Spleen (tissue), 13 donors: ENCODE data around the gene ZNF79. TPM values are rescaled to one million over a fixed set of nuclear protein-coding genes. Genes with fewer than 3 reads are reported as not detected.

Source experiments
- DNase-seq: peaks from one replicate; pipeline ENCODE4 v3.0.0-alpha.2; 2020
- H3K27ac ChIP-seq, 8 donors: fragments of 200-600 bp; sonication (generic) in 7 of 8; 1 replicate in 4 of 8; 2 replicates in 4 of 8; pipeline versions ENCODE4 v1.5.0 to v1.8.0; 2016 to 2021; ENCODE audit warnings: inconsistent platforms in 4 of 8, mild to moderate bottlenecking in 4 of 8, moderate library complexity in 1 of 8
- H3K27me3 ChIP-seq, 7 donors: fragments of 200-600 bp; sonication (generic) in 6 of 7; replicated peaks in 1 of 7; 1 replicate in 4 of 7; 2 replicates in 3 of 7; pipeline versions ENCODE4 v1.5.0 to v1.8.0; 2016 to 2021; ENCODE audit warnings: inconsistent platforms in 3 of 7, mild to moderate bottlenecking in 1 of 7
- H3K36me3 ChIP-seq, 6 donors: fragments of 200-600 bp; sonication (generic) in 5 of 6; 1 replicate in 4 of 6; 2 replicates in 2 of 6; pipeline versions ENCODE4 v1.5.0 to v1.8.0; 2016 to 2021; ENCODE audit warnings: inconsistent platforms in 2 of 6
- H3K4me1 ChIP-seq, 6 donors: fragments of 200-600 bp; sonication (generic) in 5 of 6; 1 replicate in 3 of 6; 2 replicates in 3 of 6; pipeline versions ENCODE4 v1.5.0 to v1.8.0; 2016 to 2021; ENCODE audit warnings: inconsistent platforms in 3 of 6
- H3K4me3 ChIP-seq, 8 donors: fragments of 200-600 bp; sonication (generic) in 7 of 8; 1 replicate in 4 of 8; 2 replicates in 4 of 8; pipeline versions ENCODE4 v1.5.0 to v1.8.0; 2016 to 2021; ENCODE audit warnings: inconsistent platforms in 4 of 8, mild to moderate bottlenecking in 4 of 8, moderate library complexity in 2 of 8
- H3K9me3 ChIP-seq, 8 donors: fragments of 200-600 bp; sonication (generic) in 7 of 8; 1 replicate in 4 of 8; 2 replicates in 4 of 8; pipeline versions ENCODE4 v1.5.0 to v1.8.0; 2016 to 2021; ENCODE audit warnings: inconsistent platforms in 4 of 8
- POLR2A ChIP-seq, 3 donors: fragments of 450-650 bp; IDR thresholded peaks; one replicate each; pipeline ENCODE4 v1.5.1; 2017; ENCODE audit warnings: antibody characterized with exemption in 3 of 3, mild to moderate bottlenecking in 1 of 3
- POLR2AphosphoS5 ChIP-seq, 3 donors: sonication (generic); formaldehyde crosslinking; IDR thresholded peaks; one replicate each; pipeline ENCODE4 v1.5.1; 2017; ENCODE audit warnings: antibody characterized with exemption in 3 of 3
- WGBS, 5 donors: extraction: QIAGEN DNeasy Blood & Tissue Kit in 3 of 5; methylation state at CpG; one replicate each; pipeline versions ENCODE4 v1.1.5 to v1.1.7; 2013 to 2018; 5-methylcytosine and 5-hydroxymethylcytosine counted together
- intact Hi-C: fragments of 100-400 bp; cut with DNase I; formaldehyde crosslinking; loops from one replicate; pipeline ENCODE4 v1.15.0; 2023; ENCODE audit warnings: low total_unique reads
- long read RNA-seq, 2 donors: transcript quantifications; one replicate each; lab custom pipeline, GENCODE V29; 2026
- polyA plus RNA-seq, 3 donors: library from polyadenylated mRNA; stranded (reverse); fragments of 200-250 nt; gene quantifications; one replicate each; pipeline ENCODE4 v1.2.1, GENCODE V29; 2013
- total RNA-seq, 7 donors: library from RNA; depleted of rRNA in 3 of 7; stranded (reverse); fragments of >200 nt in 3 of 7; fragmentation: NEBNext Ultra II Directional in 4 of 7; extraction: Animal tissue kit (Norgen Biotek cat#: 25700) in 4 of 7; gene quantifications; one replicate each; pipeline versions ENCODE4 v1.1.0 to v1.2.1, GENCODE V29; 2016 to 2021
- TF ChIP-seq, protein P1 (sequence below), 11 experiments: fragments of 200-600 bp in 7 of 11; fragments of 450-650 bp in 4 of 11; sonication (generic) in 4 of 11; IDR thresholded peaks in 8 of 11; conservative IDR thresholded peaks in 3 of 11; 1 replicate in 7 of 11; 2 replicates in 4 of 11; pipeline versions ENCODE4 v1.4.0 to v1.8.0; 2016 to 2021; ENCODE audit warnings: antibody characterized with exemption in 11 of 11, inconsistent platforms in 4 of 11, mild to moderate bottlenecking in 1 of 11
- donor health status: healthy with polysubstance abuse.
- donor health status: DM: no; HTN: no; CAD: no; lungs with moderate emphysema.
- donor health status: DM: no; HTN: no; CAD: no.
- donor health status: Bipolar disorder and iron deficiency.
- donor health status: healthy.
- donor health status: DM: no; HTN: no; CAD: no.
- donor health status: DM: yes; HTN: yes; CAD: no.

Gene ZNF79
- total RNA-seq (10 to 100 TPM; 10.4 to 14.7 (median 12.7) TPM), polyA plus RNA-seq (1 to 10 TPM; 2.3 to 4.1 (median 3.8) TPM)
- long read RNA-seq, donor 1, partial matches to known transcripts: 4,249 of 4,385 reads
- long read RNA-seq, donor 1, other reads (novel, unspliced or antisense): 133 of 4,385 reads
- long read RNA-seq, donor 2, partial matches to known transcripts: 4,138 of 4,278 reads
- long read RNA-seq, donor 2, other reads (novel, unspliced or antisense): 139 of 4,278 reads

GRCh38 chr9:127423934-127424675 is at the start of gene ZNF79:
Gene ZNF79, plus strand, starts transcription at chr9:127424382. Its CDS starts 406 bp downstream, at chr9:127424788.
- peaks cover 21 to 71% (median 47%) of the 10 kb centered on the region in 6 donors for H3K4me1 ChIP-seq
- H3K4me3 ChIP-seq: peak within 1 kb of the TSS; percentile 77 to 96 (median 92)
- peak within 1 kb of the TSS; percentile 83 to 92 (median 88) for H3K27ac ChIP-seq
- 0 to 1% (median 0%) methylated on average over 48 to 54 of the region's 54 CpGs for whole genome bisulfite sequencing, 5 donors
- H3K9me3 ChIP-seq: no peaks in the 10 kb centered on the region
- intact Hi-C loops: no loop called here
- peak; percentile 97 for DNase-seq
- H3K36me3 ChIP-seq: peaks cover 0 to 15% (median 10%) of the 10 kb centered on the region in 6 donors
- TF ChIP-seq POLR2A (IDR thresholded peaks at IDR 0.05): peak in 1 of 3 donors; percentile 17
- TF ChIP-seq POLR2AphosphoS5 (IDR thresholded peaks at IDR 0.05): peak; percentile 92 to 96 (median 94)
- TF ChIP-seq, protein P1, sequence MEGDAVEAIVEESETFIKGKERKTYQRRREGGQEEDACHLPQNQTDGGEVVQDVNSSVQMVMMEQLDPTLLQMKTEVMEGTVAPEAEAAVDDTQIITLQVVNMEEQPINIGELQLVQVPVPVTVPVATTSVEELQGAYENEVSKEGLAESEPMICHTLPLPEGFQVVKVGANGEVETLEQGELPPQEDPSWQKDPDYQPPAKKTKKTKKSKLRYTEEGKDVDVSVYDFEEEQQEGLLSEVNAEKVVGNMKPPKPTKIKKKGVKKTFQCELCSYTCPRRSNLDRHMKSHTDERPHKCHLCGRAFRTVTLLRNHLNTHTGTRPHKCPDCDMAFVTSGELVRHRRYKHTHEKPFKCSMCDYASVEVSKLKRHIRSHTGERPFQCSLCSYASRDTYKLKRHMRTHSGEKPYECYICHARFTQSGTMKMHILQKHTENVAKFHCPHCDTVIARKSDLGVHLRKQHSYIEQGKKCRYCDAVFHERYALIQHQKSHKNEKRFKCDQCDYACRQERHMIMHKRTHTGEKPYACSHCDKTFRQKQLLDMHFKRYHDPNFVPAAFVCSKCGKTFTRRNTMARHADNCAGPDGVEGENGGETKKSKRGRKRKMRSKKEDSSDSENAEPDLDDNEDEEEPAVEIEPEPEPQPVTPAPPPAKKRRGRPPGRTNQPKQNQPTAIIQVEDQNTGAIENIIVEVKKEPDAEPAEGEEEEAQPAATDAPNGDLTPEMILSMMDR (IDR thresholded peaks at IDR 0.05 in 8 of 11, conservative IDR thresholded peaks at IDR 0.05 in 3 of 11): peak in 5 of 11 experiments; percentile 5 to 53 (median 35)
- no peaks in the 10 kb centered on the region for H3K27me3 ChIP-seq

GRCh38 chr9:127380479-127380878 is 43.7 kb upstream of the ZNF79 start:
- intact Hi-C loops: no loop called here
- WGBS, 5 donors: 90 to 98% (median 94%) methylated on average over 3 of the region's 3 CpGs

GRCh38 chr9:127382541-127382940 is 41.6 kb upstream of the ZNF79 start:
- H3K9me3 ChIP-seq: peaks cover 0 to 20% (median 6%) of the 10 kb centered on the region in 8 donors
- no peaks in the 10 kb centered on the region for H3K4me1 ChIP-seq
- DNase-seq: no peak
- intact Hi-C loops: no loop called here
- no peaks in the 10 kb centered on the region for H3K36me3 ChIP-seq
- WGBS, 5 donors: 78 to 84% (median 81%) methylated on average over 2 of the region's 2 CpGs
- TF ChIP-seq, protein P1 (IDR thresholded peaks at IDR 0.05 in 8 of 11, conservative IDR thresholded peaks at IDR 0.05 in 3 of 11): no peak
- no peak for TF ChIP-seq POLR2AphosphoS5 (IDR thresholded peaks at IDR 0.05)
- no peak for TF ChIP-seq POLR2A (IDR thresholded peaks at IDR 0.05)
- peaks cover 0 to 45% (median 0%) of the 10 kb centered on the region in 7 donors for H3K27me3 ChIP-seq
- no peak overlapping the region for H3K4me3 ChIP-seq
- no peak overlapping the region for H3K27ac ChIP-seq

More at GRCh38 chr9:127380479-127380878, 43.7 kb upstream of the ZNF79 start:
- TF ChIP-seq POLR2A (IDR thresholded peaks at IDR 0.05): no peak
- TF ChIP-seq, protein P1 (IDR thresholded peaks at IDR 0.05 in 8 of 11, conservative IDR thresholded peaks at IDR 0.05 in 3 of 11): no peak
- TF ChIP-seq POLR2AphosphoS5 (IDR thresholded peaks at IDR 0.05): no peak
- Histone ChIP-seq H3K27ac (no peak overlapping the region), H3K4me1 (no peaks in the 10 kb centered on the region), H3K4me3 (no peak overlapping the region), H3K27me3 (peaks cover 0 to 37% (median 0%) of the 10 kb centered on the region in 7 donors), H3K36me3 (no peaks in the 10 kb centered on the region), H3K9me3 (peaks cover 0 to 20% (median 6%) of the 10 kb centered on the region in 8 donors)
- DNase-seq: no peak
